ENCODE measurements around the gene MFSD11.
"Not testable (repeated sequence)": the region's sequence is repeated elsewhere in the genome, so short reads cannot be mapped to it uniquely, and the experiment has no call there.

Gene MFSD11

GRCh38 chr17:76808326-76808725, 70.4 kb downstream of the MFSD11 start:
- no peak for DNase-seq

GRCh38 chr17:76810956-76811355, 73.0 kb downstream of the MFSD11 start:
- no peak for DNase-seq

- no peak for DNase-seq
Measured at GRCh38 chr17:76811834-76812233, 73.9 kb downstream of the MFSD11 start.

- DNase-seq = no peak
Measured at GRCh38 chr17:76812263-76812662, 74.3 kb downstream of the MFSD11 start.

GRCh38 chr17:76812968-76813367, 75.0 kb downstream of the MFSD11 start:
- no peak for DNase-seq

GRCh38 chr17:76815907-76816589, 78.1 kb downstream of the MFSD11 start:
- not testable (repeated sequence) for DNase-seq

GRCh38 chr17:76816590-76817135, 78.7 kb downstream of the MFSD11 start:
- peak; percentile 81 for DNase-seq

- no peak for DNase-seq
Measured at GRCh38 chr17:76820039-76820438, 82.1 kb downstream of the MFSD11 start.

- no peak for DNase-seq
Measured at GRCh38 chr17:76820561-76820960, 82.6 kb downstream of the MFSD11 start.

GRCh38 chr17:76822184-76822778, 84.4 kb downstream of the MFSD11 start:
- DNase-seq = no peak

- DNase-seq = no peak
Measured at GRCh38 chr17:76824093-76824492, 86.2 kb downstream of the MFSD11 start.

GRCh38 chr17:76826330-76827068, 88.6 kb downstream of the MFSD11 start:
- DNase-seq = no peak

GRCh38 chr17:76827736-76828135, 89.8 kb downstream of the MFSD11 start:
- no peak for DNase-seq
